ENCODE data around the gene C5orf15.

- TF ChIP-seq POU6F1 (CRISPR knock-in tag; IDR thresholded peaks at IDR 0.05; ENCODE audit: borderline replicate concordance, low read depth) (no peak), GLIS3 (CRISPR knock-in tag; IDR thresholded peaks at IDR 0.05) (no peak), ZFP3 (CRISPR knock-in tag; IDR thresholded peaks at IDR 0.05) (no peak), TCF4 (CRISPR knock-in tag; IDR thresholded peaks at IDR 0.05; ENCODE audit: borderline replicate concordance) (no peak), ESRRG (CRISPR knock-in tag; IDR thresholded peaks at IDR 0.05) (no peak)
Measured at GRCh38 chr5:133990396-133990795, 22.0 kb upstream of the C5orf15 start.
